ENCODE results near the gene SF3A2. TPM values are rescaled to one million over a fixed set of nuclear protein-coding genes. Genes with fewer than 3 reads are reported as not detected.
A peak's percentile ranks its signal among the peaks of the same experiment; 100 is the strongest.

The SF3A2 gene
- total and polyA plus RNA-seq, 2 donors (not counting 1 experiment from before 2014, with no cell fraction given): 98.2 to 140 TPM

- Histone ChIP-seq H3K4me2 (replicated peaks; ENCODE audit: low read depth, low read length, poor library complexity, severe bottlenecking) (peak overlapping the region; percentile 100), H3K27ac (ENCODE audit: low read length in 2 of 2) (no peak overlapping the region), H3K9me3 (ENCODE audit: control extremely low read depth in 1 of 3, control insufficient read depth in 2 of 3, insufficient read depth in 1 of 3, low read length in 2 of 3) (peaks cover 0 to 15% (median 0%) of the 10 kb centered on the region in 3 donors), H2AFZ (ENCODE audit: insufficient read depth, low read depth, low read length, poor library complexity, severe bottlenecking) (peak overlapping the region; percentile 86), H4K20me1 (ENCODE audit: control insufficient read depth, insufficient read depth, low read length, poor library complexity, severe bottlenecking) (peaks cover 31% of the 10 kb centered on the region), H3K9ac (ENCODE audit: low read length) (peak overlapping the region; percentile 72), H3K4me1 (ENCODE audit: control insufficient read depth in 2 of 2, insufficient read depth in 2 of 2, low read length in 2 of 2) (peaks cover 54 to 69% of the 10 kb centered on the region in 2 donors), H3K79me2 (ENCODE audit: control insufficient read depth, insufficient read depth, low read length) (peaks cover 4% of the 10 kb centered on the region), H3K36me3 (replicated peaks in 1 of 2; ENCODE audit: control extremely low read depth in 1 of 2, control insufficient read depth in 1 of 2, extremely low read depth in 1 of 2, insufficient read depth in 2 of 2, low read length in 1 of 2) (peaks cover 0 to 4% of the 10 kb centered on the region in 2 experiments), H3K4me3 (ENCODE audit: control extremely low read depth in 1 of 5, extremely low read depth in 1 of 5, insufficient read depth in 1 of 5, low read depth in 2 of 5, low read length in 4 of 5) (peak overlapping the region; percentile 30 to 70 (median 55)), H3K27me3 (replicated peaks in 1 of 4; ENCODE audit: control extremely low read depth in 1 of 4, control insufficient read depth in 3 of 4, insufficient read depth in 4 of 4, low read length in 3 of 4) (peaks cover 0 to 38% (median 14%) of the 10 kb centered on the region in 4 experiments)
- H3K9me3 Mint-ChIP-seq (ENCODE audit: insufficient read depth): no peaks in the 10 kb centered on the region
- no peaks in the 10 kb centered on the region for H3K27me3 Mint-ChIP-seq
- peak overlapping the region; percentile 88 for H3K4me3 Mint-ChIP-seq
- CTCF ChIA-PET: interaction anchor here (1.0 to 6.3 kb wide), 12 partner anchors 9 to 138 kb away, joined by 3 to 63 read pairs (median 6); partner anchors contain the start of gene PLEKHJ1
- intact Hi-C loops (cut with micrococcal nuclease): loop anchor here (1.0 to 5.0 kb wide), 3 partner anchors 17 to 34 kb away; partner anchors contain the start of genes PLEKHJ1 and SF3A2
- POLR2A ChIA-PET: interaction anchor here (0.6 to 8.8 kb wide), 7 partner anchors 14 to 216 kb away, joined by 3 to 134 read pairs (median 5); no protein-coding TSS in a partner anchor
- H3K4me1 Mint-ChIP-seq: peaks cover 43% of the 10 kb centered on the region
- H3K27ac Mint-ChIP-seq: peak overlapping the region; percentile 65
- peak; percentile 77 for DNase-seq
- 9% methylated on average over 77 of the region's 77 CpGs for WGBS (ENCODE audit: insufficient coverage)
- ATAC-seq (ENCODE audit: low read depth): peak; percentile 40
- peak; percentile 38 for TF ChIP-seq EZH2 (IDR thresholded peaks at IDR 0.05; ENCODE audit: borderline replicate concordance, insufficient read depth, low read depth, low read length, poor library complexity, severe bottlenecking)
- TF ChIP-seq CTCF (IDR thresholded peaks at IDR 0.05): peak; percentile 63
Measured at GRCh38 chr19:2253106-2254063, 16.8 kb downstream of the SF3A2 start.
